Stimulated activated CD8-positive, alpha-beta memory T cell treated with anti-CD3 and anti-CD28 coated beads, Interleukin-12 subunit alpha, Interleukin-12 subunit beta, amount 100 ng/mL, for 24 hours (primary cell): ENCODE data around the gene LNPK.
"Not testable (repeated sequence)": the region's sequence is repeated elsewhere in the genome, so short reads cannot be mapped to it uniquely, and the experiment has no call there.

ENCODE experiments used
- DNase-seq: peaks from one replicate; pipeline ENCODE4 v3.0.0-alpha.2; 2020; ENCODE audit errors: extremely low read depth

Gene LNPK

DNA sequence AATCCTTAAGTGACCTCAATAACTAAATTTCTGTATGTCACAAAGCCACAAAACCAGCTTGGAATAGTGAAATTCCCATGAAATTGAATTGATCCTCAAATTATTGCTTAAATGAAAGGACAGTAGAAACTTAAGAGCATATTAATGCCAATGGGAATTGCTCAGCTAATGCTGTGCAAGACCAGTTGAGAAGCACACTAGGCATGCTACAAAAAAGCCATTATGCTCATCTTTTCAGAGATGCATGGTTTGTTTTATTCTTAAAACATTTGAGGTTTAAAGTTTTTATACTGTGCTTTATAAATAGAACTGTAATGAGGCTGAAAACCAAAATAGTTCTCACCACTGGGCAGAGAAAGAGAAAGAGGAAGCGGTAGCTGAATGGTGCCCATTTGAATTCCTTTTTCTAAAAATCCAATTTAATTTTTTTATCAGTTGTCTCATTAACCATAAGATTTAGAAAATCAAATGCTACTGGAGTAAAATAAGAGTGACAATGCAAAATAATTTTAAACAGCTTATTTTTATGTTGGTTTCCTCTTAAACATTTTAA is 98.6 kb downstream of the LNPK start:
- no peak for DNase-seq

DNA sequence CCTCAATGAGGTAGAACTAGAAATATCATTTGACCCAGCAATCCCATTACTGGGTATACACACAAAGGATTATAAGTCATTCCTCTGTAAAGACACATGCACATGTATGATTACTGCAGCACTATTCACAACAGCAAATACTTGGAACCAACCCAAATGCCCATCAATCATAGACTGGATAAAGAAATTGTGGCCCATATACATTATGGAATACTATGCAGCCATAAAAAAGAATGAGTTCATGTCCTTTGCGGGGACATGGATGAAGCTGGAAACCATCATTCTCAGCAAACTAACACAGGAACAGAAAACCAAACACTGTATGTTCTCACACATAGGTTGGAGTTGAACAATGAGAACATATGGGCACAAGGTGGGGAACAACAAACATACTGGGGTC is 106.1 kb downstream of the LNPK start:
- not testable (repeated sequence) for DNase-seq

DNA sequence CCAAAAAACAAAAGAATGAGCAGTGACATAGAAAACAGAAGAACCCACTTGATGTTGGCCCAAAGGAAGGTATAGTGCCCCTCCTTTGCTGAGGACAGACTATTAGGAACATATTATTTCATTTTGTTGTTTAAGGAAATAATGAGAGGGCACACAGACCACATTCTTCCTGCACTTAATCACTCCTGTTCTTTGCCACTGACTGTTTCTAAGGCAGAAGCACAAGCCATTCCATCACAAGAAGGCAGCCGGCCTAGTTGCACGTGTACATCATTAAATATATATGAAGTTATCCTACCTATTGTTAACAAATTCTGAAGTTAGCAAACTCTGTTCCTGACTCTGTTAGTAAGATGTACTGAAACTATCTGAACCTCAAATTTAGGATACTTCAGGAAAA is 110.0 kb downstream of the LNPK start:
- no peak for DNase-seq

DNA sequence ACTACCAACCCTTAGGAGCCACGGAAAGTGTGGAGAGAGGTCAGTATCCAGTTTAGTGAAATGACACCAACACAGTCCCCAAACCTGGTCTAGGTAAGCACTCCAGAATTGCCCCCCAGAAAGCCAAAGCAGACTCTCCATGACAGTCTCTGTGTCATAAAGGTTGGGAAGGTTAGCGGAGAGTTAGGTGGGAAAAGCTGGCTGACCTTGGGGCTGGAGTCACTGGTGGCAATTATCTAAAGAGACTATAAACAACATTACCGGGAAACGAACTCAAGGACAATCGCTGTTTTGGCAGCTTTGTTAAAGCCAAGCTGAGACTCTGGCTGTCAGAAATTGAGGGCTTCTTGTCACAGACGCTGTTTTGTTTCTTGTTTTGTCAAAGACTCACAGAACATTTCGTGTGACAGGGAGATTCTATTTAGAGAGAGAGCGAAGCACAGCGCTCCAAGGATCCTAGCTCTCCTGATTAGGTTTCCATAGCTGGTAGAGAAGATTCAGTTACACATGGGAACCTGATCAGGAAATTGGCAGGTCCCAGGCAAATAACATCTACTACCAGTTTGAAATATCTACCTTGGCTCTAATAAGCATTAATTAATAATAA is 111.3 kb downstream of the LNPK start:
- DNase-seq: no peak

DNA sequence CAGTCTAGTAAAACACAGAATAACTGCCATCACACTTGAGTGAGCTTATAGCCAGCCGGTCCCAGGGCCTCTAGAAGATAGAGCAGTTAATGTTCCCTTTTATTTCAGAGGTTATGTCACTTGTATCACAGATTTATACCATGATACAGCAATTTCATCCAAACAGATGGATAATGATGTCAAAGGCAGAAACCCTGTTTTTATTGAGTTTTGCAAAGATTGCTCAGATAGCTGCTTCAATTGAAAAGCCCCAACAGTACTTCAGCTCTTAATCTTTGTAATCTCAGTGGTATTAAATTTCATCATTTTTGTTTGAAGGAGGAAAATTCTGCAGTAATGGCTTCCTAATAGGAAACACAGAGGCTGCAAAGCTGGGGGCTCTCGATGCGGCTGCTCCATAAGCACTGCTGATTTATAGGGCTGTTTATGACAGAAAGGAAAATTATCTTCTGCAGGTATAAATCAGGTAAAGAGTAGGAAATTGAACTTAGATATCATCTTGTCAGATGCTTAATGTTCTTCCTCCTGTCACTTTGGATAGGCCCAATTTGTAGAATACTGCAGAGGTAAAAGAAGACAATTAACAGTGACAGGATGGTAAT is 112.3 kb downstream of the LNPK start:
- DNase-seq: no peak

DNA sequence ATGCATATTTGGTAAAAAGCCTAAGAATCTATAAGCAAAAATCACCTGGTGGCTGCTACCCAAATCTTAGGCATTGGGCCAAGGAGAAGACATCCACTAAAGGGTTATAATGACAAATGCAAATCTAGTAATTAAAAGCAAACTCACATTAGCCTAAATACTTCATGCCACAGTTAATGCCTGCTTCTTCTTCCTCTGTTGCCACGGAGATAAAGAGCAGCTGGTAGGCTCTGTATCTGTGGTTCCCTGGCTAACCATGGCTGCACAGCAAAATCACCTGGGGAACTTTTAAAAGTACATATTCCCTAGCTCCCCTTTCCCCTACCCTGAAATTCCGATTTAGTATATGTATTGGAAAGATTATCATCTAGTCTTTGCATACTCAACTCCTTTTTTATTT is 114.3 kb downstream of the LNPK start:
- DNase-seq: no peak

DNA sequence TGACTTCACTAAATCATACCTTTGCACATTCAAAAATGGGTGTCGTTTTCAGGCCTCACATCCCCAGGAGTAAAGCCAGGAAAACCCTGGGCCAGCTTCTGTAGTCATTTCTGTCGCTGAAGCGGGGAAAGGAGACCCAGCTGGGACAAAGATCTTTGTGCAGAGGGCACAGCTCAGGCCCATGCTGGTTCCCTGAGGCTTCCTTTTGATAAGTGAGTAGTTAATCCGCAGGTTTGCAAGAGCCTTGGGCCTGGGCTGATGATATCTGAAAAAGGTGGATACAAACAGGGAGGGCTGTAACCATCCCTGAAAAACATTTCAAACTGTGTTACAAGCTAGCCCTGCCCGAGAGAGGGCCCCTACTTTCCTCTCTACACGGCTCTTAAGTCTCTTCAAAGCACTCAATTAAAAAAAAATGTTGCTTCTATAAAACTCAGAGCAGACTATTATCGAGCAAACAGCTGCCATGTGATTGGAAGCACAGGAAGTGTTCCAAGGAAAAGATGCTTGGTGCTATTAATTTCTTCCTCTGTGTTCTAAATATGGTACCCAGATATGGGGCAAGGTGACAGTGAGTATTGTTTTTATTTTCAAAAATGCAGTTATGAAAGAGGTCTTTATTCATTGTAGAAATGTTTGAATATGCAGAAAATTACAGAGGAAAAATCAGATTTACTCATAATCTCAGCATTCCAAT is 117.2 kb downstream of the LNPK start:
- no peak for DNase-seq

DNA sequence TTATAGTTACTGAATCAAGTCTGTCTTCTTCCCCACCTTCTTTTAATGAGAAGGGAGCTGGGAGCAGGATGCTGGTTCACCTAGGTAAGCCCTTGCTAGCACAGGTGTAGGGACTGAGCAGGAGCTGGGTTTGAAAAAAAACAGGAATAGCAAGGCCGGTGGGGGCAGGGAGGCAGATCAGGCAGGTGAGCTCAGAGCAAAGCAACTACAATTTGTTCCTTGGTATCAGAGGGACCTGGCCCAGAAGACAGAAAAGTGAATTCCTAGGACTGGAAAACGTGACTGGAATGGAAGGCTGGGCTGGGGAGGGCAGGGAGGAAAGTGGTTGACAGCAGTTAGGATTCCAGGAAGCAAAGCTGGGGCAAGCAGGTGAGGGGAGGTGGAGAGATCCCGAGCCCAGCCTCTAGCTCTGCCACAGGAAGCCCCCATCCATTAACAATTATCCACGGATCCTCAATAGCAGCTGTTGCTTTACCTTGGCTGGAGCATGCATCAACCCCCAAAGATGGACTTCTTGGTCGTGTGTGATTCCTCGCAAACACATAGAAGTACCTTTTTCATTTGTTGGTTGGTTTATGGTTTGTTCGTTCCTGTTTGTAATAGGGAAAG is 118.4 kb downstream of the LNPK start:
- no peak for DNase-seq

DNA sequence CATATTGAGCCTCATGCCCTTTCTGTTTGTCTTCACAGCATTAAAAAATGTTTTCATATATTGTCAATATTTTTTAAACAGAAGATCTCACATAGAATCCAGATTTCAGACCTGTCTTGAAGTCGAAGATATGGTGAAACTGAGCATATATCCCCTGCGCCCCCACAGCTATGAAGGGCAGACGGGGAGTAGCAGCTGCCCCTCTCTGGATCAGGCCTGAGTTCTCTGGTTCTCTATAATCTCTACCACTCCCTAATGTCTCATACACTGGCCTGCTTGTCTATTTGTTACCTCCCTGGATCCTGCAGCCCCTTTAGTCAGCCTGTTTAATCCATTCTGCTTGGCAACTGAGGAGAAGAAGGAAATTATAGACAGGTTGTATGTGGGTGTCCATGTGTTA is 122.4 kb downstream of the LNPK start:
- no peak for DNase-seq

DNA sequence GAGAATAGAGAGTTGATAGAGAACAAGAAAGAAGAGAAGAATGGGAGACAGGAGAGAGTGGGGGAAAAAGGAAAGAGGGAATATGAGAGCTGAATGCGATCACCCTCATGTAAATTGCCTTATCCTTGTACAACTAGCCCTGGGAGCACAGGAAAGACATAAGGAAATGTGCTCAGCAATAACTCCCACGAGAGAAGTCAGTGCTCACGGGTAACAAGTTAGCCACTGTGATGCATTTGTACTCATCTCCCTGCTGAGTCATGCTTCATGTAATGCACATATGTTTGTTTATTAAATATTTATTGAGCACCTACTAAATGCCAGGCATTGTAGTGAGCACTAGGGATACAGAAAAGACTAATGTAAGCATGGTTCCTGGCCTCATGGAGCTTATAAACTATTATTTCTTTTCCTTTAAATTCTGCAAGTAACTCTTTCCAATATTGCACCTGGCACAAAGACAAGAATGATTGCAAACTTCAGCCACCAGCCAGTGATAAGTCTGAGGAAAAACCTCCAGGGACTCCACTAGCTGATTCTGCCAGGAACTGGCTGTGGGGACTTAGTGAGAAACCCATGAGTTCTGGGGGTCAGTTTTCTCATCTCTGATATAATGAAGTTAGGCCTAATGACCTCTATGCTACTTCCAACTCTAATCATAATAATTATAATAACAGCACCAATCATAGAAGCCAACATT is 124.1 kb downstream of the LNPK start:
- DNase-seq: no peak

DNA sequence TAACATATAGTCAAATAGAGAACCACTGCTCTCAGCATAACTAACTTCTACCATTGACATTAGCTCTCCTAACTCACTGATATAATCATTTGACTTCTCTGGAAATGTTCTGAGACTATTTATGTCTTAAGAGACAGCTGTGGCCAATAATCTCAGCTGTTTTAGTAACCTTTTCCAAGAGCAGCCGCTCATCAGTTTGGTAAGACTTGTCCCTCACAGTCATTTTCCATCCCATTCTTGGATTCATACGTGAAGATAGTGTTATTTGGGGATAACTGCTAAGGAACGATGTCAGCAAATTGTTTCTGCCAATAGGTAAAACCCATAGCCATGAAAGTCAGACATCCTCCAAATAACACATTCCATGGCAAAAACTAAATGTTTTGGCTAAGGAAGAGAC is 127.8 kb downstream of the LNPK start:
- no peak for DNase-seq
